Endothelial cell of umbilical vein (primary cell): Measurements from ENCODE around the gene PTPDC1. TPM values are rescaled to one million over a fixed set of nuclear protein-coding genes. Genes with fewer than 3 reads are reported as not detected.

Experiments used
- BruUV-seq: library from RNA; stranded (reverse); fragments of 400-500 nt; replicated peaks from 2 replicates; lab custom pipeline; 2021; lab: Mats Ljungman, UMichigan
- CTCF ChIA-PET: fragments of 300-600, 350-600 bp; sonication (Branson Sonifier 250); formaldehyde crosslinking; loops from one replicate; lab custom pipeline; 2021; ENCODE audit warnings: antibody characterized with exemption, inconsistent platforms; lab: Charles Lee
- POLR2A ChIA-PET: fragments of 300-600, 350-600 bp; sonication (Branson Sonifier 250); formaldehyde crosslinking; loops from one replicate; lab custom pipeline; 2021; ENCODE audit warnings: antibody characterized with exemption, inconsistent platforms; lab: Charles Lee
- DNase-seq: peaks from one replicate; pipeline ENCODE4 v3.0.0-alpha.2; 2011; ENCODE audit warnings: low read depth, low spot score
- FAIRE-seq: peaks from 2 replicates; lab custom pipeline; 2011; peaks lifted over from hg19 to GRCh38; lab: Jason Lieb, UNC
- H2AFZ ChIP-seq: 2 replicates; pipeline ENCODE4 v1.6.0; 2012; ENCODE audit warnings: low read depth, low read length, control low read depth, inconsistent platforms
- H3K27ac ChIP-seq: 2 replicates; pipeline ENCODE4 v1.5.1; 2011; ENCODE audit warnings: low read depth, mild to moderate bottlenecking, control low read depth, low read length, moderate library complexity; ENCODE audit not compliant: insufficient read depth
- H3K27me3 ChIP-seq, 2 experiments: 2 replicates each; pipeline versions ENCODE4 v1.6.0 to v1.6.1; 2011; ENCODE audit warnings: low read length in 2 of 2, mixed read lengths in 1 of 2; ENCODE audit not compliant: control insufficient read depth in 2 of 2, insufficient read depth in 2 of 2
- H3K36me3 ChIP-seq, 2 experiments: 2 replicates in 1 of 2; 3 replicates in 1 of 2; pipeline ENCODE4 v1.5.1; 2011; ENCODE audit warnings: low read length in 2 of 2, mild to moderate bottlenecking in 1 of 2, moderate library complexity in 1 of 2; ENCODE audit not compliant: control insufficient read depth in 2 of 2, insufficient read depth in 2 of 2; ENCODE audit errors: extremely low read depth in 1 of 2
- H3K4me1 ChIP-seq: 3 replicates; pipeline ENCODE4 v1.5.1; 2011; ENCODE audit warnings: mild to moderate bottlenecking, low read length; ENCODE audit not compliant: control insufficient read depth, insufficient read depth; ENCODE audit errors: extremely low read depth
- H3K4me2 ChIP-seq: 2 replicates; pipeline ENCODE4 v1.6.1; 2011; ENCODE audit warnings: low read length, control low read depth, mixed read lengths; ENCODE audit not compliant: insufficient read depth
- H3K4me3 ChIP-seq, 3 experiments: fragments of 200-600 bp in 1 of 3; sonication (generic), shearing (Covaris generic) in 1 of 3; replicated peaks in 1 of 3; 2 replicates each; pipeline ENCODE4 v1.5.1; 2011 to 2016; ENCODE audit warnings: control low read depth in 3 of 3, low read length in 3 of 3, mild to moderate bottlenecking in 2 of 3, inconsistent platforms in 1 of 3, low read depth in 1 of 3, moderate library complexity in 1 of 3; ENCODE audit not compliant: insufficient read depth in 1 of 3
- H3K79me2 ChIP-seq: 2 replicates; pipeline ENCODE4 v1.6.0; 2012; ENCODE audit warnings: low read length, inconsistent platforms; ENCODE audit not compliant: control insufficient read depth, insufficient read depth
- H3K9ac ChIP-seq: replicated peaks from 2 replicates; pipeline ENCODE3; 2011; ENCODE audit warnings: low read length, control low read depth; ENCODE audit not compliant: insufficient read depth; ENCODE audit errors: extremely low read depth
- H3K9me1 ChIP-seq: replicated peaks from 3 replicates; pipeline ENCODE4 v1.6.0; 2011; ENCODE audit warnings: mild to moderate bottlenecking, low read length; ENCODE audit not compliant: control insufficient read depth, insufficient read depth; ENCODE audit errors: extremely low read depth
- H3K9me3 ChIP-seq: replicated peaks from 2 replicates; pipeline ENCODE4 v1.5.1; 2012; ENCODE audit warnings: low read length, inconsistent platforms; ENCODE audit not compliant: control insufficient read depth, insufficient read depth
- H4K20me1 ChIP-seq: replicated peaks from 2 replicates; pipeline ENCODE3; 2011; ENCODE audit warnings: mild to moderate bottlenecking, low read length; ENCODE audit not compliant: control insufficient read depth, insufficient read depth; ENCODE audit errors: extremely low read depth
- CTCF ChIP-seq, 2 donors: IDR thresholded peaks; 1 replicate in 1 of 2; 2 replicates in 1 of 2; pipeline ENCODE4 v1.5.1; 2011; ENCODE audit warnings: low read length in 2 of 2, mild to moderate bottlenecking in 2 of 2, moderate library complexity in 2 of 2, control low read depth in 1 of 2, inconsistent platforms in 1 of 2, low read depth in 1 of 2; ENCODE audit not compliant: insufficient read depth in 1 of 2; ENCODE audit errors: extremely low read depth in 1 of 2
- EZH2 ChIP-seq: IDR thresholded peaks from 2 replicates; pipeline ENCODE4 v1.6.1; 2012; ENCODE audit warnings: borderline replicate concordance, low read depth, mild to moderate bottlenecking, moderate library complexity, low read length, inconsistent platforms; ENCODE audit not compliant: severe bottlenecking
- FOS ChIP-seq: IDR thresholded peaks from 2 replicates; pipeline ENCODE4 v1.6.1; 2011; ENCODE audit warnings: mild to moderate bottlenecking, low read length, moderate library complexity, borderline replicate concordance; ENCODE audit not compliant: insufficient read depth
- GATA2 ChIP-seq: IDR thresholded peaks from 2 replicates; pipeline ENCODE4 v1.7.0; 2011; ENCODE audit warnings: low read depth, mild to moderate bottlenecking, moderate library complexity, mixed read lengths, low read length; ENCODE audit not compliant: insufficient read length, insufficient read depth
- JUN ChIP-seq: IDR thresholded peaks from 2 replicates; pipeline ENCODE4 v1.6.1; 2011; ENCODE audit warnings: borderline replicate concordance, low read depth; ENCODE audit not compliant: insufficient read length, insufficient read depth
- MYC ChIP-seq: IDR thresholded peaks from one replicate; pipeline ENCODE4 v1.6.1; 2011; ENCODE audit warnings: mild to moderate bottlenecking, low read depth, low read length
- POLR2A ChIP-seq: IDR thresholded peaks from 2 replicates; pipeline ENCODE4 v1.6.1; 2012; ENCODE audit warnings: low read depth, mild to moderate bottlenecking, control low read depth, low read length
- POLR2AphosphoS5 ChIP-seq: IDR thresholded peaks from 2 replicates; pipeline ENCODE4 v1.6.1; 2012; ENCODE audit warnings: low read depth, mild to moderate bottlenecking, control low read depth, low read length, moderate library complexity; ENCODE audit not compliant: insufficient read depth
- dilution Hi-C: fragments of 300-500 bp; cut with MboI; formaldehyde crosslinking; loops from one replicate; pipeline ENCODE4 v1.15.0; 2019; ENCODE audit warnings: low sequenced_read_pairs; ENCODE audit not compliant: extremely low pct_ligation_motif_present
- intact Hi-C: fragments of 100-400 bp; cut with micrococcal nuclease; formaldehyde crosslinking; loops from one replicate; pipeline ENCODE4 v1.10.0; 2022
- polyA plus RNA-seq, 4 experiments: library from polyadenylated mRNA; depleted of rRNA in 3 of 4; stranded (reverse) in 3 of 4; unstranded in 1 of 4; fragments of >200 nt; gene quantifications; 2 replicates each; pipeline versions ENCODE4 v1.2.1 to v1.2.3, GENCODE V29; 2011 to 2012; ENCODE audit warnings: missing spikeins in 1 of 4
- total RNA-seq: library from RNA; stranded (reverse); gene quantifications from 2 replicates; pipeline ENCODE4 v1.2.3, GENCODE V29; 2021
- TF ChIP-seq, protein P1 (sequence below): IDR thresholded peaks from 2 replicates; pipeline ENCODE4 v1.6.1; 2011; ENCODE audit not compliant: insufficient read depth, insufficient read length

PTPDC1 gene
- total and polyA plus RNA-seq, 2 donors (not counting 3 experiments of a cell fraction or from before 2014, with no cell fraction given), result 4.3 to 9.1 TPM

DNA sequence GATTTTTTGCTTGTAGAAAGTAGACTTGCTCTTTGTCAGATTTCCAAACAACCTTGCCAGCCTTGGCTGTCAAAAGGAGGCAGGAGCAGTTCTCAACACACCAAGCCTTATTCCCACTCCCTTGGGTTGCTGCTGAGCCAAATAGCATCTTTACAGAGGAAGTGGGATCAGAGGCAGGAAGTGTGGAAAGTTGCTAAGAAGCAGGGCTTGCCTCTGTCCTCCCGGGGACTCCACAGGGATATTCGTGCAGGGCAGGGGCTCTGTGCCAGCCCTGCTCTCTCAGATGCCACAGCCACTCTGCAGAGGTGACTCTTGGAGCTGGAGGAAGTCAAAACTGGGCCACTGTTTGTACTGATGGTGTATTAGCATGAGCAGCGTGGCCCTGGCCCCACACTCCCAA lies 24.3 kb downstream of the PTPDC1 start:
- Histone ChIP-seq H3K4me1 (peaks cover 2% of the 10 kb centered on the region), H3K9me1 (no peaks in the 10 kb centered on the region), H3K79me2 (no peaks in the 10 kb centered on the region), H4K20me1 (no peaks in the 10 kb centered on the region), H3K36me3 (no peaks in the 10 kb centered on the region), H3K9ac (no peak overlapping the region), H3K9me3 (no peaks in the 10 kb centered on the region), H3K27me3 (no peaks in the 10 kb centered on the region), H2AFZ (no peak overlapping the region), H3K4me3 (no peak overlapping the region), H3K27ac (no peak overlapping the region), H3K4me2 (no peak overlapping the region)
- dilution Hi-C loops, result no loop called here
- ChIA-PET CTCF (interaction anchor here (0.9 kb wide), 1 partner anchor 18 kb away, joined by 3 read pairs; no protein-coding TSS in a partner anchor), POLR2A (no interaction called here)
- FAIRE-seq (peak; percentile 59), DNase-seq (no peak)
- intact Hi-C loops, result no loop called here
- BruUV-seq, result no TSS peak
- TF ChIP-seq GATA2 (no peak), FOS (no peak), CTCF (IDR thresholded peaks at IDR 0.05; ENCODE audit: extremely low read depth in 1 of 2, insufficient read depth in 1 of 2, low read depth in 1 of 2, low read length in 2 of 2) (no peak), MYC (no peak), POLR2AphosphoS5 (no peak), EZH2 (no peak), JUN (no peak), POLR2A (no peak)
- TF ChIP-seq, protein P1, sequence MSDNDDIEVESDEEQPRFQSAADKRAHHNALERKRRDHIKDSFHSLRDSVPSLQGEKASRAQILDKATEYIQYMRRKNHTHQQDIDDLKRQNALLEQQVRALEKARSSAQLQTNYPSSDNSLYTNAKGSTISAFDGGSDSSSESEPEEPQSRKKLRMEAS, result no peak
